Astrocyte (in vitro differentiated cells and primary cell): ENCODE measurements around the gene DIAPH2. TPM values are rescaled to one million over a fixed set of nuclear protein-coding genes. Genes with fewer than 3 reads are reported as not detected.

ENCODE experiments used
- DNase-seq: peaks from one replicate; pipeline ENCODE4 v3.0.0-alpha.2; 2010; ENCODE audit warnings: low read depth
- FAIRE-seq: peaks from 2 replicates; lab custom pipeline; 2011; peaks lifted over from hg19 to GRCh38; lab: Jason Lieb, UNC
- H2AFZ ChIP-seq: 2 replicates; pipeline ENCODE4 v1.6.0; 2012; ENCODE audit warnings: low read depth, low read length, inconsistent platforms
- H3K27ac ChIP-seq: 2 replicates; pipeline ENCODE4 v1.5.1; 2011; ENCODE audit warnings: low read depth, low read length, inconsistent platforms
- H3K27me3 ChIP-seq: 2 replicates; pipeline ENCODE4 v1.6.0; 2011; ENCODE audit warnings: low read length, inconsistent platforms; ENCODE audit not compliant: insufficient read depth
- H3K36me3 ChIP-seq: 2 replicates; pipeline ENCODE4 v1.5.1; 2011; ENCODE audit warnings: low read length, inconsistent platforms; ENCODE audit not compliant: insufficient read depth
- H3K4me1 ChIP-seq: 2 replicates; pipeline ENCODE4 v1.5.1; 2011; ENCODE audit warnings: low read length, inconsistent platforms; ENCODE audit not compliant: insufficient read depth
- H3K4me2 ChIP-seq: 2 replicates; pipeline ENCODE4 v1.6.0; 2012; ENCODE audit warnings: low read length, inconsistent platforms
- H3K4me3 ChIP-seq: 2 replicates; pipeline ENCODE4 v1.5.1; 2011; ENCODE audit warnings: low read depth, mild to moderate bottlenecking, low read length, inconsistent platforms; ENCODE audit not compliant: insufficient read depth
- H3K79me2 ChIP-seq: 2 replicates; pipeline ENCODE4 v1.6.0; 2012; ENCODE audit warnings: mild to moderate bottlenecking, low read length, inconsistent platforms; ENCODE audit not compliant: insufficient read depth
- H3K9ac ChIP-seq: 2 replicates; pipeline ENCODE4 v1.6.0; 2012; ENCODE audit warnings: mild to moderate bottlenecking, low read length, inconsistent platforms
- H3K9me3 ChIP-seq: 2 replicates; pipeline ENCODE4 v1.5.1; 2012; ENCODE audit warnings: low read depth, mild to moderate bottlenecking, low read length, inconsistent platforms; ENCODE audit not compliant: insufficient read depth
- H4K20me1 ChIP-seq: 2 replicates; pipeline ENCODE4 v1.6.0; 2012; ENCODE audit warnings: low read length, inconsistent platforms; ENCODE audit not compliant: insufficient read depth
- H3K27ac Mint-ChIP-seq: one replicate; pipeline ENCODE4 v1.8.0; 2021; ENCODE audit warnings: mild to moderate bottlenecking, mixed read lengths; ENCODE audit not compliant: unreplicated experiment
- H3K27me3 Mint-ChIP-seq: one replicate; pipeline ENCODE4 v1.8.0; 2021; ENCODE audit warnings: low read depth, mixed read lengths; ENCODE audit not compliant: unreplicated experiment
- H3K36me3 Mint-ChIP-seq: one replicate; pipeline ENCODE4 v1.8.0; 2021; ENCODE audit warnings: low read depth, mixed read lengths; ENCODE audit not compliant: unreplicated experiment
- H3K4me1 Mint-ChIP-seq: one replicate; pipeline ENCODE4 v1.8.0; 2021; ENCODE audit warnings: low read depth, mixed read lengths; ENCODE audit not compliant: unreplicated experiment
- H3K4me3 Mint-ChIP-seq: one replicate; pipeline ENCODE4 v1.8.0; 2021; ENCODE audit warnings: mild to moderate bottlenecking, moderate library complexity, mixed read lengths; ENCODE audit not compliant: unreplicated experiment
- H3K9me3 Mint-ChIP-seq: one replicate; pipeline ENCODE4 v1.8.0; 2021; ENCODE audit warnings: mild to moderate bottlenecking, mixed read lengths; ENCODE audit not compliant: unreplicated experiment
- EZH2 ChIP-seq: IDR thresholded peaks from 2 replicates; pipeline ENCODE4 v1.6.1; 2012; ENCODE audit warnings: mild to moderate bottlenecking, low read length, inconsistent platforms; ENCODE audit not compliant: insufficient read depth
- total RNA-seq: library from RNA; stranded (reverse); gene quantifications from 2 replicates; pipeline ENCODE4 v1.2.1, GENCODE V29; 2021
- TF ChIP-seq, protein P1 (sequence below): IDR thresholded peaks from 2 replicates; pipeline ENCODE4 v1.5.1; 2011; ENCODE audit warnings: low read depth, mild to moderate bottlenecking, inconsistent platforms, low read length, moderate library complexity; ENCODE audit not compliant: insufficient read depth

Gene DIAPH2
- total RNA-seq, 1 donor from 2014 or later, result 9.8 TPM

DNA sequence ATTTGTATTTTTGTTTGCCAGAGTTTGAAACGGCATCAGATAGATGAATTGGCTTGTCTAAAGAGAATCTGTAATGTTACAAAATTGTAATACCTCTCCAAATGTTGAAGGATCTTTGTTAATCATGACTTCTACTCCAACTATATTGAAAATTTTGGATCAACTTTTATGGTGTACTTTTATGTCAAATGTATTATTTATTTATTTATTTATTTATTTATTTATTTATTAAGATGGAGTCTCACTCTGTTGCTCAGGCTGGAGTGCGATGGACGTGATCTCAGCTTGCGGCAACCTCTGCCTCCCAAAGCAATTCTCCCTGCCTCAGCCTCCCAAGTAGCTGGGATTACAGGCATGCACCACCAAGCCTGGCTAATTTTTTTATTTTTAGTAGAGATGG, 235.0 kb downstream of the DIAPH2 start:
- Histone ChIP-seq H3K27me3 (no peaks in the 10 kb centered on the region), H3K36me3 (no peaks in the 10 kb centered on the region), H4K20me1 (no peaks in the 10 kb centered on the region), H3K4me2 (no peak overlapping the region), H3K4me3 (no peak overlapping the region), H3K4me1 (no peaks in the 10 kb centered on the region), H3K27ac (no peak overlapping the region), H2AFZ (no peak overlapping the region), H3K9me3 (no peaks in the 10 kb centered on the region), H3K79me2 (no peaks in the 10 kb centered on the region), H3K9ac (no peak overlapping the region)
- TF ChIP-seq, protein P1, sequence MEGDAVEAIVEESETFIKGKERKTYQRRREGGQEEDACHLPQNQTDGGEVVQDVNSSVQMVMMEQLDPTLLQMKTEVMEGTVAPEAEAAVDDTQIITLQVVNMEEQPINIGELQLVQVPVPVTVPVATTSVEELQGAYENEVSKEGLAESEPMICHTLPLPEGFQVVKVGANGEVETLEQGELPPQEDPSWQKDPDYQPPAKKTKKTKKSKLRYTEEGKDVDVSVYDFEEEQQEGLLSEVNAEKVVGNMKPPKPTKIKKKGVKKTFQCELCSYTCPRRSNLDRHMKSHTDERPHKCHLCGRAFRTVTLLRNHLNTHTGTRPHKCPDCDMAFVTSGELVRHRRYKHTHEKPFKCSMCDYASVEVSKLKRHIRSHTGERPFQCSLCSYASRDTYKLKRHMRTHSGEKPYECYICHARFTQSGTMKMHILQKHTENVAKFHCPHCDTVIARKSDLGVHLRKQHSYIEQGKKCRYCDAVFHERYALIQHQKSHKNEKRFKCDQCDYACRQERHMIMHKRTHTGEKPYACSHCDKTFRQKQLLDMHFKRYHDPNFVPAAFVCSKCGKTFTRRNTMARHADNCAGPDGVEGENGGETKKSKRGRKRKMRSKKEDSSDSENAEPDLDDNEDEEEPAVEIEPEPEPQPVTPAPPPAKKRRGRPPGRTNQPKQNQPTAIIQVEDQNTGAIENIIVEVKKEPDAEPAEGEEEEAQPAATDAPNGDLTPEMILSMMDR, result no peak
- TF ChIP-seq EZH2, result no peak
- Mint-ChIP-seq H3K27ac (no peak overlapping the region), H3K36me3 (no peaks in the 10 kb centered on the region), H3K4me3 (no peak overlapping the region), H3K4me1 (no peaks in the 10 kb centered on the region), H3K9me3 (no peaks in the 10 kb centered on the region), H3K27me3 (no peaks in the 10 kb centered on the region)
- no peak for FAIRE-seq
- DNase-seq, result no peak

- Histone ChIP-seq H3K27me3 (no peaks in the 10 kb centered on the region), H2AFZ (no peak overlapping the region), H3K9ac (no peak overlapping the region), H3K36me3 (no peaks in the 10 kb centered on the region), H3K9me3 (no peaks in the 10 kb centered on the region), H3K4me2 (no peak overlapping the region), H4K20me1 (no peaks in the 10 kb centered on the region), H3K27ac (no peak overlapping the region), H3K79me2 (no peaks in the 10 kb centered on the region), H3K4me1 (no peaks in the 10 kb centered on the region), H3K4me3 (no peak overlapping the region)
- no peaks in the 10 kb centered on the region for H3K27me3 Mint-ChIP-seq
- no peaks in the 10 kb centered on the region for H3K4me1 Mint-ChIP-seq
- no peaks in the 10 kb centered on the region for H3K9me3 Mint-ChIP-seq
- no peak for DNase-seq
- FAIRE-seq, result no peak
- no peak for TF ChIP-seq EZH2
- TF ChIP-seq, protein P1, result no peak
- H3K27ac Mint-ChIP-seq, result no peak overlapping the region
- no peaks in the 10 kb centered on the region for H3K36me3 Mint-ChIP-seq
- no peak overlapping the region for H3K4me3 Mint-ChIP-seq
These were observed 239.9 kb downstream of the DIAPH2 start for GRCh38 chrX:96924581-96924980.

- no peaks in the 10 kb centered on the region for H3K79me2 ChIP-seq
- no peak overlapping the region for H2AFZ ChIP-seq
- H3K9me3 ChIP-seq, result no peaks in the 10 kb centered on the region
- Mint-ChIP-seq H3K4me1 (no peaks in the 10 kb centered on the region), H3K4me3 (no peak overlapping the region), H3K36me3 (no peaks in the 10 kb centered on the region), H3K27ac (no peak overlapping the region), H3K27me3 (no peaks in the 10 kb centered on the region), H3K9me3 (no peaks in the 10 kb centered on the region)
- no peaks in the 10 kb centered on the region for H3K36me3 ChIP-seq
- no peaks in the 10 kb centered on the region for H4K20me1 ChIP-seq
- no peaks in the 10 kb centered on the region for H3K4me1 ChIP-seq
- FAIRE-seq (no peak), DNase-seq (no peak)
- H3K27ac ChIP-seq, result no peak overlapping the region
- H3K4me2 ChIP-seq, result no peak overlapping the region
- H3K27me3 ChIP-seq, result no peaks in the 10 kb centered on the region
- H3K9ac ChIP-seq, result no peak overlapping the region
- TF ChIP-seq EZH2, result no peak
- TF ChIP-seq, protein P1, result no peak
- H3K4me3 ChIP-seq, result no peak overlapping the region
These were observed 244.4 kb downstream of the DIAPH2 start for GRCh38 chrX:96929036-96929435.
